ENCODE data around the gene GATA3. TPM values are rescaled to one million over a fixed set of nuclear protein-coding genes. Genes with fewer than 3 reads are reported as not detected.

The GATA3 gene
- total and polyA plus RNA-seq, 2 experiments from 2014 or later = 0.23 TPM; not detected in 1

DNA sequence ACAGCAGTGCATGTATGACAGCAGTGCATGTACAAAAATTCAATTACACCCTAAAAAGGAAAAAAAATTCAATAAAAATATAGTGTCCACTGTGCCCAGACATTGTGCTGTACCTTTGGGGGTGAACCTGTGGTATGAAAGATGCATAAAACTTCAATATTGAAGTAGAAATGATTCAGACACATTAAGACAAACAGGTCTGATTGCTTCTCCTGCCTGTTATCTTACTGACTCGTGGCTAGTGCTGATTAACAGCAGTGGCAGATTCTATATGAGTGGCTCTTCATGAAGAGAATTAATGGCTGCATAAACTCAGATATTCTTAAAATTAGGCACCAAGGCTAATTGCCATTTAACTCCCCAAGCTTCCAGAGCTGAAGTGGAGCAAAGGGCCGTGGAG, 37.9 kb downstream of the GATA3 start:
- no peaks in the 10 kb centered on the region for H3F3A ChIP-seq (replicated peaks; ENCODE audit: low read depth)
- Mint-ChIP-seq H3K9me3 (no peaks in the 10 kb centered on the region; the same call in 2 of the 3 replicates), H3K4me3 (no peak overlapping the region), H3K27ac (no peak overlapping the region), H3K4me1 (no peaks in the 10 kb centered on the region), H3K27me3 (ENCODE audit: insufficient read depth, low read depth, poor library complexity) (peaks cover 2% of the 10 kb centered on the region), H3K36me3 (ENCODE audit: low read depth) (no peaks in the 10 kb centered on the region)
- no peak overlapping the region for H2AFZ ChIP-seq
- H3K27ac ChIP-seq (ENCODE audit: low read depth) = no peak overlapping the region
- H3K27me3 ChIP-seq (ENCODE audit: insufficient read depth) = no peaks in the 10 kb centered on the region
- no peaks in the 10 kb centered on the region for H3K36me3 ChIP-seq (ENCODE audit: insufficient read depth)
- H3K79me2 ChIP-seq (replicated peaks; ENCODE audit: insufficient read depth) = no peaks in the 10 kb centered on the region
- ATAC-seq (no peak), DNase-seq (ENCODE audit: low spot score) (no peak)
- TF ChIP-seq ZNF114 (CRISPR knock-in tag; IDR thresholded peaks at IDR 0.05) (no peak), CREB1 (CRISPR knock-in tag; IDR thresholded peaks at IDR 0.05; ENCODE audit: low read depth) (no peak), NANOG (IDR thresholded peaks at IDR 0.05; ENCODE audit: borderline replicate concordance) (no peak), POLR2AphosphoS5 (IDR thresholded peaks at IDR 0.05; ENCODE audit: low read depth) (no peak), EZH2phosphoT487 (IDR thresholded peaks at IDR 0.05; ENCODE audit: unreplicated experiment) (no peak)
- TF ChIP-seq, protein P1, sequence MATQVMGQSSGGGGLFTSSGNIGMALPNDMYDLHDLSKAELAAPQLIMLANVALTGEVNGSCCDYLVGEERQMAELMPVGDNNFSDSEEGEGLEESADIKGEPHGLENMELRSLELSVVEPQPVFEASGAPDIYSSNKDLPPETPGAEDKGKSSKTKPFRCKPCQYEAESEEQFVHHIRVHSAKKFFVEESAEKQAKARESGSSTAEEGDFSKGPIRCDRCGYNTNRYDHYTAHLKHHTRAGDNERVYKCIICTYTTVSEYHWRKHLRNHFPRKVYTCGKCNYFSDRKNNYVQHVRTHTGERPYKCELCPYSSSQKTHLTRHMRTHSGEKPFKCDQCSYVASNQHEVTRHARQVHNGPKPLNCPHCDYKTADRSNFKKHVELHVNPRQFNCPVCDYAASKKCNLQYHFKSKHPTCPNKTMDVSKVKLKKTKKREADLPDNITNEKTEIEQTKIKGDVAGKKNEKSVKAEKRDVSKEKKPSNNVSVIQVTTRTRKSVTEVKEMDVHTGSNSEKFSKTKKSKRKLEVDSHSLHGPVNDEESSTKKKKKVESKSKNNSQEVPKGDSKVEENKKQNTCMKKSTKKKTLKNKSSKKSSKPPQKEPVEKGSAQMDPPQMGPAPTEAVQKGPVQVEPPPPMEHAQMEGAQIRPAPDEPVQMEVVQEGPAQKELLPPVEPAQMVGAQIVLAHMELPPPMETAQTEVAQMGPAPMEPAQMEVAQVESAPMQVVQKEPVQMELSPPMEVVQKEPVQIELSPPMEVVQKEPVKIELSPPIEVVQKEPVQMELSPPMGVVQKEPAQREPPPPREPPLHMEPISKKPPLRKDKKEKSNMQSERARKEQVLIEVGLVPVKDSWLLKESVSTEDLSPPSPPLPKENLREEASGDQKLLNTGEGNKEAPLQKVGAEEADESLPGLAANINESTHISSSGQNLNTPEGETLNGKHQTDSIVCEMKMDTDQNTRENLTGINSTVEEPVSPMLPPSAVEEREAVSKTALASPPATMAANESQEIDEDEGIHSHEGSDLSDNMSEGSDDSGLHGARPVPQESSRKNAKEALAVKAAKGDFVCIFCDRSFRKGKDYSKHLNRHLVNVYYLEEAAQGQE (IDR thresholded peaks at IDR 0.05; ENCODE audit: unreplicated experiment) = no peak
- H3K4me1 ChIP-seq (ENCODE audit: insufficient read depth) = no peaks in the 10 kb centered on the region
- no peak overlapping the region for H3K4me3 ChIP-seq
- no peaks in the 10 kb centered on the region for H4K20me1 ChIP-seq (replicated peaks; ENCODE audit: insufficient read depth)
- no peak overlapping the region for H3K4me2 ChIP-seq
- H3K9me2 ChIP-seq (ENCODE audit: insufficient read depth) = no peaks in the 10 kb centered on the region

GRCh38 chr10:8095959-8096358, 41.5 kb downstream of the GATA3 start:
- no peaks in the 10 kb centered on the region for H3K27me3 ChIP-seq (ENCODE audit: insufficient read depth)
- no peaks in the 10 kb centered on the region for H3K36me3 ChIP-seq (ENCODE audit: insufficient read depth)
- Mint-ChIP-seq H3K27me3 (ENCODE audit: insufficient read depth, low read depth, poor library complexity) (peaks cover 3% of the 10 kb centered on the region), H3K36me3 (ENCODE audit: low read depth) (no peaks in the 10 kb centered on the region), H3K27ac (no peak overlapping the region), H3K4me1 (no peaks in the 10 kb centered on the region), H3K9me3 (no peaks in the 10 kb centered on the region; the same call in 2 of the 3 replicates), H3K4me3 (no peak overlapping the region)
- no peaks in the 10 kb centered on the region for H3K9me2 ChIP-seq (ENCODE audit: insufficient read depth)
- no peak overlapping the region for H3K4me3 ChIP-seq
- H3K79me2 ChIP-seq (replicated peaks; ENCODE audit: insufficient read depth) = no peaks in the 10 kb centered on the region
- no peak overlapping the region for H2AFZ ChIP-seq
- H4K20me1 ChIP-seq (replicated peaks; ENCODE audit: insufficient read depth) = no peaks in the 10 kb centered on the region
- H3F3A ChIP-seq (replicated peaks; ENCODE audit: low read depth) = no peaks in the 10 kb centered on the region
- DNase-seq (ENCODE audit: low spot score) (no peak), ATAC-seq (no peak)
- no peak overlapping the region for H3K4me2 ChIP-seq
- H3K4me1 ChIP-seq (ENCODE audit: insufficient read depth) = no peaks in the 10 kb centered on the region
- no peak overlapping the region for H3K27ac ChIP-seq (ENCODE audit: low read depth)
- TF ChIP-seq NANOG (IDR thresholded peaks at IDR 0.05; ENCODE audit: borderline replicate concordance) (no peak), EZH2phosphoT487 (IDR thresholded peaks at IDR 0.05; ENCODE audit: unreplicated experiment) (no peak), STAT1 (IDR thresholded peaks at IDR 0.05; ENCODE audit: unreplicated experiment) (no peak), ETS1 (IDR thresholded peaks at IDR 0.05) (no peak), EZH2 (IDR thresholded peaks at IDR 0.05; ENCODE audit: low read depth, unreplicated experiment) (no peak), JUNB (IDR thresholded peaks at IDR 0.05; ENCODE audit: unreplicated experiment) (no peak)
- TF ChIP-seq, protein P1 (IDR thresholded peaks at IDR 0.05; ENCODE audit: unreplicated experiment) = no peak

Data from GM23338 (cell line).